GM19468 (cell line): ENCODE measurements around the gene RAPGEF2.
A peak's percentile ranks its signal among the peaks of the same experiment; 100 is the strongest.
"Not testable (repeated sequence)": the region's sequence is repeated elsewhere in the genome, so short reads cannot be mapped to it uniquely, and the experiment has no call there.

Experiments
- ATAC-seq: cut with Tn5 transposase; IDR thresholded peaks from one replicate; pipeline ENCODE4 v1.9.1; 2021; ENCODE audit warnings: mild to moderate bottlenecking, moderate library complexity, moderate number of reproducible peaks; ENCODE audit not compliant: unreplicated experiment; ENCODE audit errors: extremely low read depth

The RAPGEF2 gene

DNA sequence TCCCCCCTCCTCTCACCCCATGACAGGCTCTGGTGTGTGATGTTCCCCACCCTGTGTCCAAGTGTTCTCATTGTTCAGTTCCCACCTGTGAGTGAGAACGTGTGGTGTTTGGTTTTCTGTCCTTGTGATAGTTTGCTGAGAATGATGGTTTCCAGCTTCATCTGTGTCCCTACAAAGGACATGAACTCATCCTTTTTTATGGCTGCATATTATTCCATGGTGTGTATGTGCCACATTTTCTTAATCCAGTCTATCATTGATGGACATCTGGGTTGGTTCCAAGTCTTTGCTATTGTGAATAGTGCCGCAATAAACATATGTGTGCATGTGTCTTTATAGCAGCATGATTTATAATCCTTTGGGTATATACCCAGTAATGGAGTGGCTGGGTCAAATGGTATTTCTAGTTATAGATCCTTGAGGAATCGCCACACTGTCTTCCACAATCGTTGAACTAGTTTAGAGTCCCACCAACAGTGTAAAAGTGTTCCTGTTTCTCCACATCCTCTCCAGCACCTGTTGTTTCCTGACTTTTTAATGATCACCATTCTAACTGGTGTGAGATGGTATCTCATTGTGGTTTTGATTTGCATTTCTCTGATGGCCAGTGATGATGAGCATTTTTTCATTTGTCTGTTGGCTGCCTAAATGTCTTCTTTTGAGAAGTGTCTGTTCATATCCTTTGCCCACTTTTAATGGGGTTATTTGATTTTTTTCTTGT lies 81.2 kb downstream of the RAPGEF2 start:
- not testable (repeated sequence) for ATAC-seq

DNA sequence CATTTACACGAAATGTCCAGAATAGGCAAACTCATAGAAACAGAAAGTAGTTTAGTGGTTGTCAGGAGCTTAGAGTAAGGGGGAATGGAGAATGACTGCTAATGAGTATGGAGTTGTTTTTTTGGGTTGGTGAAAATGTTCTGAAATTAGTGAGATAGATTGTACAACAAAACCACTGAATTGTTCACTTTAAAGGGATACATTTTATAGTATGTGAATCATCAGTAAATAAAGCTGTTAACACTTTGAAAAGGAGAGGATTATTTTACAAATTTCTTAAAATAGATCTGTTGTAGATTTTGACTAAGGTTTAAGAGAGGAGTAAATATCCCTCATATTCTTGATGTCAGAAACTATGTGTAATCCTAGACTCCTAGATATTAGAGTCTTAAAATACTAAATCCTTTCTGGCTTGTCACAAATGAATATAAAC lies 82.7 kb downstream of the RAPGEF2 start:
- no peak for ATAC-seq

DNA sequence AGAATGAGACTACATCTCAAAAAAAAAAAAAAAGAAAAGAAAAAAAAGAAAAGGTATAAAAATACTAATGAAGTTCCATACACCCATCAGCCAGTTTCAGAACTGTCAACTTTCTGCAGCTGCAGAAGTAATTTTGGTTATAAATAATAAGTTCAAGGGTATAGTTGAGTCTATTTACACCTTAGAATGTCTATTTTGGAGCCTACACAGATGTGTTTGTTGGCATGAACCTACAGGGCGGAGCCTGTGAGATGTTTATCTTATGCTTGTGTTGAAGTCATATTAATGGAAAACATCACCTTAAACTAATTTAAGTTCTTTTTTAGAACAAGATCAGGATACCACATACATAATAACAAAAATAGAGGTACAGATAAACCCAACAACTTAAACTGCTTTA lies 85.8 kb downstream of the RAPGEF2 start:
- no peak for ATAC-seq

DNA sequence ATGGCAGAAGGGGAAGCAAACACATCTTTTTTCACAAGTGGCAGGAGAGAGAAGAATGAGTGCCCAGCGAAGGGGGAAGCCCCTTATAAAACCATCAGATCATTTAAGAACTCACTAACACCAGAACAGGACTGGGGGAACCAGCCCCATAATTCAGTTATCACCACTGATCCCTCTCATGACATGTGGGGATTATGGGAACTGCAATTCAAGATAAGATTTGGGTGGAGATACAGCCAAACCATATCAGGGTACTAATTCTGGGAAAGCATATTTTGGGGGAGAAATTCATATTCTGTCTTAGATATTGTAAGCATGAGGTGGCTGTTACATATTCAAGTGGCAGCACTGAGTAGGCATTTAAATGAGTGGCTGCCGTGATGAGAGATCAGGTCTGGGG lies 87.8 kb downstream of the RAPGEF2 start:
- no peak for ATAC-seq

- no peak for ATAC-seq
These were observed 89.1 kb downstream of the RAPGEF2 start for GRCh38 chr4:159191989-159192388.

- no peak for ATAC-seq
These were observed 90.3 kb downstream of the RAPGEF2 start for GRCh38 chr4:159193046-159193620.

DNA sequence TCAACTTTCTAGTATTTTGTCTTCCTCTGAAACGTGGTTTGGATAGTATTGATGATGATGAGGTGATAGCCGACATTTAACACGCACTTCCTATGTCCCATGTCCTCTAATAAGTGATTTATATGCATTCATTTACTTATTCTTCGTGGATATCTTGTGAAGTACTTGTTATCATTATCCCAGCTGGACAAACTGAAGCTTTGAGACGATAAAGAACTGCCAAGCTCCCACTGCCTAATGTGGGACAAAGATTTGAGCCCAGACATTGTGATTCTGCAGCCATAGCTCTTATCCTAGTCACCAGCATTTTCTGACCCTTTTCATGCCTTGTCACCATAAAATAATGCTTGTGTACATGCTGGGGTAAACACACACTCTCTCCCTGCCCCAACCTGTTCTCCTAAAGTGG lies 92.5 kb downstream of the RAPGEF2 start:
- ATAC-seq: no peak

GRCh38 chr4:159197260-159197884 lies 94.5 kb downstream of the RAPGEF2 start:
- ATAC-seq: no peak

GRCh38 chr4:159197885-159198269 lies 95.0 kb downstream of the RAPGEF2 start:
- no peak for ATAC-seq

- ATAC-seq: no peak
These were observed 96.9 kb downstream of the RAPGEF2 start for GRCh38 chr4:159199826-159200225.

DNA sequence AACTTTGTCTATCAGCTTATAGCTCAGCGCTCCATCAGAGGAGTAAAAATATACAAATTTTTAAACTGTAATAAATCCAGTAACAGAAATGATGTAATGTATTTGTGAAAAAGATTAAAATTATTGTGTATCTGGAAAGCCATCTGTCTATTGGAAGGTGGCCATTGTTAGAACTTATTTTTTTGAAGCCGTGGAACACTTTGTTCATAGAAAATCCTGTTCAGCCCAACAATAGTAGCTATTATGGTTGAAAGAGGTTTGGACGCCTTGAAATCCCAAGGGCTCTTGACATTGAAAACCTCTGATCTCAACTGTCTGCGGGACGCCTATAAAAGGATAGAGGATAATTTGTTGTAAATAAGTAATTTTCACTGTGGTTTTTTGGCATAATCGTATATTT lies 98.3 kb downstream of the RAPGEF2 start:
- no peak for ATAC-seq

DNA sequence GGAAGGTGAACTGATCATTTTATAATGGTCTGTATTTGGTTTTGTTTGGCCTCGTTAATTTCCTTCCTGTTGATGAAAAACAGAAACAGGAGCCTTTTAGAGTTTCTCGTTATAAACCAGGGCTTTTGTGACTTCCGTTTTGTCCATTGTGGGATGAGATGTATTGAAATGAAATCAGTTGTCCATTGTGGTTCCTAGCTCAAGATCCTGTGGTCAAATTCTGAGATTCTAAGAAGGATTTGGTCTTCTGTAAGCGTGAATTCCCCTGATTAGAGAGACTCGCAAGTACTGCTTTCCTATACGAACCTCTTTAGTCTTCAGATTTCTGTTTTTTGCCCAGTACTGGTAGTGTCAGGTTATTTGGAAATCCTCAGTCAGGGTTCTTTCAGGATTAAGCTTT lies 101.7 kb downstream of the RAPGEF2 start:
- ATAC-seq: no peak

DNA sequence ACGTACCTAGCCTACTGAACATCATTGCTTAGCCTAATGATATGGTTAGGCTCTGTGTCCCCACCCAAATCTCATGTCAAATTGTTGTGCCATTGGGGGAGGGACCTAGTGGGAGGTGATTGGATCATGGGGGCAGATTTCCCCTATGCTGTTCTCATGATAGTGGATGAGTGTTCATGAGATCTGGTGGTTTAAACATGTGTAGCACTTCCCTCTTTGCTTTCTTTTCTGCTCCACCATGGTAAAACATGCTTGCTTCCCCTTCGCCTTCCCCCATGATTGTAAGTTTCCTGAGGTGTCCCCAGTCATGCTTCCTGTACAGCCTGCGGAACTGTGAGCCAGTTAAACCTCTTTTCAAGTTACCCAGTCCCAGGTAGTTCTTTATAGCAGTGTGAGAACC lies 102.6 kb downstream of the RAPGEF2 start:
- ATAC-seq: no peak

DNA sequence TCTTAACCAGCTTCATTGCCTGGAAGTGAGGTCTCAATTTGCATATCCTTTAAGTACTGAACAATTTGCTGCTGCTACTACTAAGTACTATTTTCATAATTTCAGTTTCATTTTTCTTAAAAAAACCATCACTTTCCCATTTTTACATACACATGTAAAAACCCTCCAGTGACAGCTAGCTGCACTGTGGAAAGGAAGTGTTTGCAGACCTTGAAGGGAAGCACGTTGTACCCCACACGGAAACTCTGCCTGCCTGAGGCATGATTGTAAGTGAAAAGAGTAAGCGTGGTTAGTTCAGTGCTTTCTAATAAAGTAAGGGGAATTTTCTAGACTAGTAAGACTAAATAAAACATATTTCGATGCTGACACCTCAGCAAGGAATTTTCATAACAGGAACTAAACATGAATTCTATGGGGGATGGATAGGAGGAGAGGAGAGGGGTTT lies 103.6 kb downstream of the RAPGEF2 start:
- peak; percentile 51 for ATAC-seq

DNA sequence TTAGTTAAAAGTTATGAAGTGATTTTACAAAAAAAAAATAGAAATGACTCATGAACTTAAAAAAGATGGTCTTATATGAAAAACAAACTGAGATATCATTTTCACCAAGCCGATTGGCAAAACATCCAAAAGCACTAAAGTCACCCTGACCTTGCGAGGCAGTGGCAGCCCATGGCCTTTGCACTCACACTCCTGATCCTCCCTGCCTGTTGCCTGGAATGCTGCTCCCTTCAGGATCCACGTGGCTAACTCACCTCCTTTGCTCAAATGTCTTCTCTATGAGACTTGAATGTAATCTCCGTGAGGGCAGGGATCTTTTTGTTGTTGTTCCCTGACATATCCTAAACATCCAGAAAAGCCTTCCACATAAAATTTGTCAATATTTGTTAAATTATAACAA lies 106.4 kb downstream of the RAPGEF2 start:
- no peak for ATAC-seq

GRCh38 chr4:159210975-159211374 lies 108.1 kb downstream of the RAPGEF2 start:
- ATAC-seq: no peak

DNA sequence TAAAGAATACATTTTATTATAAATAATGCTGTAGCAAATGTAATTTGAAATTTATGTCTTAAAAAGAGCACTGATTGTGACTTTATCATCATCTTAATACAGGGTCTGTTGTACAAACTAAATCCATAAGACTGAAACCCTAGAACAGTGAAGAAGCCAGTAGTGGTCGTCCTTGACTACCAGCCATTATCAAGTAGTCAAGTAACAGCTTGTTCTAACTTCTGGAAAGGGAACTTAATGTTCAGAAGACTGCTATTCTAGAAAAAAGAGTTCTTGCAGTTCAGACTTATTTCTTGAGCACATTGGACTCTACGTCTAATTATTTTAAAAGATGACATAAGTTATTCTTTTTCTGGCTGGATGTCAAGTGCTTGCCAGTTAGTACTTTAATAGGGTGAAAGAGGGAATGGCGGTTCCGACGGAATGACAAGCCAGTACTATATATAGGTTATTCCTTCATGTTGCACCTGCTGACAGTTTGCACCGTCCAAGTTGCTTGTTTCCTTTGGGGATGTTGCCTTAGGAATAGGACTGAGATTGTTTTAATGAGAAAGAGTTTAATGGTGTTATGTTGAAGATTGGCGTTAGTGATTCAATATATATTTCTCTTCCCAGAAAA lies 109.9 kb downstream of the RAPGEF2 start:
- no peak for ATAC-seq

DNA sequence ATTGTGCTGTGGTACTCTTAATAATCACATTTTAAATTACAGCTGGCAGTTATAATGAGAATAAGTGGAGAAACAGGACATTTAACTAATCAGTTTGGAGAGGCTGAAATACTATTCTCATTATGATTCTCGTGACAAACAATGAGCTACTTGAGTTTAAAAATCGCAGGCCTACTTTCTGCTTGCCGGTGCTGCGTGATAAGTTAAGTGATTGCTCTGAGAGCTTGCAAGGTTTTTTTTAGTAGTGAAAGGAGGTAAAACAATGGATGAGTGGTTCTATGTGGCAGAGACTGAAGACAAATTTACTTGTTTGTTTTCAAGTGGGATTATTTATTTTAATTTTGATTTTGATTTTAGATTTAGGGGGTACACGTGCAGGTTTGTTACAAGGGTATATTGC lies 114.0 kb downstream of the RAPGEF2 start:
- no peak for ATAC-seq

DNA sequence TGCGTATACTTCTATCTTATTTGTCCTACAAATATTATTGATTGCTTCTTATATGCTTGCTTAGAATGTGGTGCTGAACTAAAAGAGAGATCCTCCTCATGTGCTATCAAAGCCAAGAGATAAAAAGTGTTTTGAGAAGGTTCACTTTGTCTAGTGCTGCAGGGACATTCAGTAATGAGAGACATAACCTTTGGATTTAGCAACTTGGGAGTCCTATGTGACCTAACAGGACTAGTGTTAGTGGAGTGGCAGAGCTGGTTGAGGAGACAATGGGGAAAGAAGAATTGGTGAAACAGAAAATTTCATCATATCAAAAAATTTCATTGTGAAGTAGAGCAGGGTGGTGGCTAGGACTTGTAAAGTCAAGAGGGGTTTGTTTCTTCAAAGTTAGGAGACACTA lies 117.0 kb downstream of the RAPGEF2 start:
- ATAC-seq: no peak

DNA sequence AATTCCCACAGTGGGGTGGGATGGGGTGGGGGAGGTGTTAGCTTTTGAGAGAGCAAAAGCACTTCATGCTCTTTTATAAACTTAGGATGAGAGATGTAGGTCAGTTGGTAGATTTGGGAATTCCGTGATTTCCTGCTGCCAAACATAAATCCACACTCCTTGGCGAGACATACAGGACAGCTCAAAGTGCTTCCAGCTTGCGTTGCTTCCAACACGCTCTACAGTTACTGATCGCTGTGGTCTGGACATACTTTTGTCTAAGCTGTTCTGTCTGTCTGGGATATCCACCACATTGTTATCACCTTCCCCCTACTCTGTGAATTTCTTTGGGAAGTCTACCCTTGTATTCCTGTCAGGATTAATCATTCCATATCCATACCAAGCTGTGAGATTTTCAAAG lies 117.5 kb downstream of the RAPGEF2 start:
- ATAC-seq: no peak

GRCh38 chr4:159221280-159221679 lies 118.4 kb downstream of the RAPGEF2 start:
- no peak for ATAC-seq
